ENCODE measurements around the gene NEDD8.

Gene NEDD8

DNA sequence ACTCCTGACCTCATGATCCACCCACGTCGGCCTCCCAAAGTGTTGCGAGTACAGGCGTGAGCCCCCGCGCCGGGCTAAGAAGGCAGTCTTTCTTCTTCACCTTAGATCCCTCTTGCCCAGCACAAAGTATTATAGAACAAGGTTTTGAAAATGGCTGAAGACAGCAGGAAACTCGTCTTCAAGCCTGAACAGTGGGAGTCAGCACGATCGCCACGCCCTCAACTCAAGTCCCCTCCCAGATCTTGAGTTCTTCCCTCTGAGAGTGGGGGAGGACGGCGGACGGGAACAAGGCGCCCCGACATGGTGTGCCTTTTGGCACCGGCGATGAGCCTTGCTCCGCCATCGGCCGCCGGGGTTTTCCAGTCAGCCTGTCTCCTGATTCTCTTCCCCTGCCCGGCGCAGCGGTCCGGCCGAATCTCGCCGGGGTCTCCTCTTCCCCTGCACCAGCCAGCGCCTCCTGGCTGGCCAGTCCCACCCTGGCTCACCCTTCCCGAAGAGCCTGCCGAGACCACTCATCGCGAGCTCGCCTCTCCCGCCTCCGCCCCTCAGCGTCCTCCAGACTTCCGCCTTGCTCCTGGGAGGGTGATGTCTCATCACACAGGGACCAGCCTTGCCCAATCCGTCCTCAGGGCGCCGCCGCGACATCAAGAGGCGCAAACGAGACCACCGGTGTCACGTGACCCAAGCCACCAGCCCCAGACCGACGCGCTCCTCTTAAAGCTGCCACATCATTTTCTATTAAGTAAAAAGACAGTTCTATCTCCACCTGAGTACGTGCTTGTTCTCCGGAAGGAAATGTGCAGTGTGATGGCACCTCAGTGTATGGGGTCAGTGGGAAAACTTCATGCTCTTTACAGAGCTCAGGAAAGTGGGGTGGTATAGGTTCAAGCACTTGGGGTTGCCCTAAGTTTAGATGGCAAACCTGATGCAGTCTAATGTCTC lies 19.0 kb downstream of the NEDD8 start, which contains the start of gene CHMP4A:
TSS of gene CHMP4A (minus strand) at position 565 of the 942 bp plus-strand sequence. CDS start at position 516, 49 bp downstream.
- Mint-ChIP-seq H3K4me1 (peaks cover 28% of the 10 kb centered on the region), H3K9me3 (no peaks in the 10 kb centered on the region), H3K27ac (peak within 1 kb of the TSS; percentile 92 to 99 (median 98)), H3K4me3 (peak within 1 kb of the TSS; percentile 89 to 90 (median 89)), H3K36me3 (ENCODE audit: low read depth) (peaks cover 35% of the 10 kb centered on the region), H3K27me3 (ENCODE audit: low read depth) (no peaks in the 10 kb centered on the region)
- TF ChIP-seq, protein P1, sequence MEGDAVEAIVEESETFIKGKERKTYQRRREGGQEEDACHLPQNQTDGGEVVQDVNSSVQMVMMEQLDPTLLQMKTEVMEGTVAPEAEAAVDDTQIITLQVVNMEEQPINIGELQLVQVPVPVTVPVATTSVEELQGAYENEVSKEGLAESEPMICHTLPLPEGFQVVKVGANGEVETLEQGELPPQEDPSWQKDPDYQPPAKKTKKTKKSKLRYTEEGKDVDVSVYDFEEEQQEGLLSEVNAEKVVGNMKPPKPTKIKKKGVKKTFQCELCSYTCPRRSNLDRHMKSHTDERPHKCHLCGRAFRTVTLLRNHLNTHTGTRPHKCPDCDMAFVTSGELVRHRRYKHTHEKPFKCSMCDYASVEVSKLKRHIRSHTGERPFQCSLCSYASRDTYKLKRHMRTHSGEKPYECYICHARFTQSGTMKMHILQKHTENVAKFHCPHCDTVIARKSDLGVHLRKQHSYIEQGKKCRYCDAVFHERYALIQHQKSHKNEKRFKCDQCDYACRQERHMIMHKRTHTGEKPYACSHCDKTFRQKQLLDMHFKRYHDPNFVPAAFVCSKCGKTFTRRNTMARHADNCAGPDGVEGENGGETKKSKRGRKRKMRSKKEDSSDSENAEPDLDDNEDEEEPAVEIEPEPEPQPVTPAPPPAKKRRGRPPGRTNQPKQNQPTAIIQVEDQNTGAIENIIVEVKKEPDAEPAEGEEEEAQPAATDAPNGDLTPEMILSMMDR (IDR thresholded peaks at IDR 0.05; ENCODE audit: unreplicated experiment in 3 of 3) = peak in 1 of 3 experiments; percentile 21

DNA sequence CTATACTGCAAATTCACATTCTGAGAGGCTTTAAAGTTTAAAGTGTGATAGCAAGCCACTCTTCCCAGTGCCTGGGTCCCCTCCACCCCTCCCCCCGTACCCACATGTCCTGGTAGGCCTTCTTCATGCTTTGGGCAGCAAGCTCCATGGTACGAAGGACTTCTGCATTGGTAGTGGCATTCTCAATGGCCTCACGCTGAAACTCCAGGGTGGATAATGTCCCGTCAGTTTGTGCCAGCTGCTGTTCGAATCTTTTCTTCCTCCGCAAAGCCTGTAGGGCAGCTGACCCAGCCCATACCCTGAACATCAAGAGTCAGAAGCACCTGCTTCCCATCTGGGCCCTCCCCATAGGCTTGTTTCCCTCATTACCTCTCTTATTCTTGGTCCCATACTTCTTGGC lies 20.9 kb downstream of the NEDD8 start:
- H3K36me3 Mint-ChIP-seq (ENCODE audit: low read depth) = peaks cover 48% of the 10 kb centered on the region
- peak overlapping the region; percentile 89 to 90 (median 89) for H3K4me3 Mint-ChIP-seq
- peaks cover 27% of the 10 kb centered on the region for H3K4me1 Mint-ChIP-seq
- peak overlapping the region; percentile 92 to 99 (median 98) for H3K27ac Mint-ChIP-seq
- H3K27me3 Mint-ChIP-seq (ENCODE audit: low read depth) = no peaks in the 10 kb centered on the region
- TF ChIP-seq, protein P1 (IDR thresholded peaks at IDR 0.05; ENCODE audit: unreplicated experiment in 3 of 3) = no peak
- H3K9me3 Mint-ChIP-seq = no peaks in the 10 kb centered on the region

GRCh38 chr14:24207625-24208024 lies 24.5 kb downstream of the NEDD8 start:
- H3K36me3 Mint-ChIP-seq (ENCODE audit: low read depth) = peaks cover 72% of the 10 kb centered on the region
- H3K27me3 Mint-ChIP-seq (ENCODE audit: low read depth) = no peaks in the 10 kb centered on the region
- TF ChIP-seq, protein P1 (IDR thresholded peaks at IDR 0.05; ENCODE audit: unreplicated experiment in 3 of 3) = no peak
- peaks cover 6% of the 10 kb centered on the region for H3K9me3 Mint-ChIP-seq
- no peak overlapping the region for H3K27ac Mint-ChIP-seq
- no peaks in the 10 kb centered on the region for H3K4me1 Mint-ChIP-seq
- no peak overlapping the region for H3K4me3 Mint-ChIP-seq

- no peak overlapping the region for H3K4me3 Mint-ChIP-seq
- no peak overlapping the region for H3K27ac Mint-ChIP-seq
- peaks cover 7% of the 10 kb centered on the region for H3K9me3 Mint-ChIP-seq
- no peaks in the 10 kb centered on the region for H3K27me3 Mint-ChIP-seq (ENCODE audit: low read depth)
- peaks cover 77% of the 10 kb centered on the region for H3K36me3 Mint-ChIP-seq (ENCODE audit: low read depth)
- H3K4me1 Mint-ChIP-seq = no peaks in the 10 kb centered on the region
- TF ChIP-seq, protein P1 (IDR thresholded peaks at IDR 0.05; ENCODE audit: unreplicated experiment in 3 of 3) = no peak
Observed at GRCh38 chr14:24207104-24207551, 25.0 kb downstream of the NEDD8 start.

DNA sequence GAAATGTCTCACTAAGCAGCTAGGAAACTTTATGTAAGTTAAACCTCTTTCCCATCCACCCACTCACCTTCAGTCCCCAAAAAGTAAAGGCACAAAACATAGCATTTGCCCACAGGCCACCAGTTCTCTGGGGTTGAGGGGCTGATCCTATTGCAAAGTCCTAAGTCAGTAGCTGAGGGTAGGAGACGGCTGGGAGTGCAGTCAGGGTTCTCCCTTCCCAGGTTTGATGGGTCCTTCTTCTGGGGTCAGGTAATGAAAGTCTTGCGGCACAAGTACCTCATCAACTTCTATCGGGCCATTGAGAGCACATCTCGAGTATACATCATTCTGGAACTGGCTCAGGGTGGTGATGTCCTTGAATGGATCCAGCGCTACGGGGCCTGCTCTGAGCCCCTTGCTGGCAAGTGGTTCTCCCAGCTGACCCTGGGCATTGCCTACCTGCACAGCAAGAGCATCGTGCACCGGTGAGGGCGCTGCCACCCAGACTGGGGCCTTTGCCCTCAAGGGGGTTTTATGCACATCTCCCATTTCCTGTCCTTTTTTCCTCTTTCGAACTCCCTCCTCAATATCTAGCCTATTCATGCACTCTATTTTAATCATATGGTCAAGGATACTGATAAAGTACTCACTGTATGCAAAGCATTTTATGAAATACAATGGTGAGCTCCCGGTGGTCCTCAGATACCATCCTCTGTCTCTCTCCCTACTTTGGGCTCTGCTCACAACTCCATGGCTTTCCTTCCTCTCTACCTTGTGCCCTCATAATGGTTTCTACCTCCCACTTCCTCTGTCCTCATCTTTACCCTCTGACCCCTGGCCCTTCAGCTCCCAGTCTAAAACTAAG lies 25.7 kb downstream of the NEDD8 start:
- no peak overlapping the region for H3K27ac Mint-ChIP-seq
- H3K9me3 Mint-ChIP-seq = peaks cover 7% of the 10 kb centered on the region
- no peak overlapping the region for H3K4me3 Mint-ChIP-seq
- peaks cover 80% of the 10 kb centered on the region for H3K36me3 Mint-ChIP-seq (ENCODE audit: low read depth)
- H3K27me3 Mint-ChIP-seq (ENCODE audit: low read depth) = no peaks in the 10 kb centered on the region
- TF ChIP-seq, protein P1 (IDR thresholded peaks at IDR 0.05; ENCODE audit: unreplicated experiment in 3 of 3) = no peak
- H3K4me1 Mint-ChIP-seq = no peaks in the 10 kb centered on the region

Measured in nephron (organoid).